K562 (cell line): Measurements from ENCODE around the gene CCDC68. TPM values are rescaled to one million over a fixed set of nuclear protein-coding genes. Genes with fewer than 3 reads are reported as not detected.

Experiments
- FOXA3 ChIP-seq, 2 experiments: fragments of 450-650 bp in 1 of 2; sonication (generic) in 1 of 2; formaldehyde crosslinking; IDR thresholded peaks in 1 of 2; conservative IDR thresholded peaks in 1 of 2; 2 replicates each; pipeline versions ENCODE4 v1.4.0 to v1.8.0; 2020 to 2022; ENCODE audit warnings: mild to moderate bottlenecking in 2 of 2, missing genetic modification reagents in 1 of 2
- MAFG ChIP-seq: fragments of 450-650 bp; conservative IDR thresholded peaks from 2 replicates; pipeline ENCODE4 v1.6.1; 2016; ENCODE audit warnings: missing genetic modification characterization, missing compliant biosample characterization
- MYBL2 ChIP-seq, 2 experiments: fragments of 450-650 bp in 1 of 2; sonication (generic) in 1 of 2; formaldehyde crosslinking in 1 of 2; IDR thresholded peaks; 2 replicates each; pipeline versions ENCODE4 v1.6.1 to v1.8.1; 2017 to 2022; ENCODE audit warnings: borderline replicate concordance in 1 of 2, inconsistent platforms in 1 of 2, low read depth in 1 of 2, mild to moderate bottlenecking in 1 of 2, missing genetic modification reagents in 1 of 2, moderate library complexity in 1 of 2
- NFIC ChIP-seq: fragments of 450-650 bp; IDR thresholded peaks from 2 replicates; pipeline ENCODE4 v1.6.1; 2017; ENCODE audit warnings: mild to moderate bottlenecking, inconsistent platforms
- PBX2 ChIP-seq, 2 experiments: IDR thresholded peaks in 1 of 2; conservative IDR thresholded peaks in 1 of 2; 2 replicates each; pipeline ENCODE4 v1.6.1; 2016; ENCODE audit warnings: low read depth in 2 of 2, mild to moderate bottlenecking in 1 of 2, missing compliant biosample characterization in 1 of 2, missing genetic modification characterization in 1 of 2, moderate library complexity in 1 of 2
- RBM14 ChIP-seq: fragments of 200-400 bp; formaldehyde crosslinking; IDR thresholded peaks from 2 replicates; pipeline ENCODE4 v1.6.1; 2018; ENCODE audit warnings: low read depth, mild to moderate bottlenecking, low read length, moderate library complexity, borderline replicate concordance; ENCODE audit not compliant: insufficient read depth
- SMAD3 ChIP-seq: fragments of 450-650 bp; formaldehyde crosslinking; conservative IDR thresholded peaks from 2 replicates; pipeline ENCODE4 v1.4.0; 2020; ENCODE audit warnings: mild to moderate bottlenecking
- SMARCA4 ChIP-seq: fragments of 450-650 bp; IDR thresholded peaks from 2 replicates; pipeline ENCODE4 v1.6.1; 2016
- XRCC5 ChIP-seq: fragments of 200-400 bp; formaldehyde crosslinking; IDR thresholded peaks from 2 replicates; pipeline ENCODE4 v1.6.1; 2017; ENCODE audit warnings: low read depth, mild to moderate bottlenecking, low read length
- ZNF311 ChIP-seq: fragments of 250-450 bp; sonication (Bioruptor Pico); IDR thresholded peaks from 2 replicates; pipeline ENCODE4 v1.4.0; 2020; ENCODE audit warnings: mild to moderate bottlenecking, moderate library complexity
- ZNF561 ChIP-seq: fragments of 450-650 bp; formaldehyde crosslinking; conservative IDR thresholded peaks from 2 replicates; pipeline ENCODE4 v1.4.0; 2020; ENCODE audit warnings: mild to moderate bottlenecking, moderate library complexity
- ZNF707 ChIP-seq: fragments of 250-450 bp; sonication (Bioruptor Pico); conservative IDR thresholded peaks from 2 replicates; pipeline ENCODE4 v1.8.0; 2022; ENCODE audit warnings: inconsistent platforms, mild to moderate bottlenecking, moderate library complexity
- polyA plus RNA-seq, 8 experiments: library from polyadenylated mRNA; depleted of rRNA in 4 of 8; stranded (reverse) in 5 of 8; unstranded in 3 of 8; fragments of >200 nt; fragmentation: Nextera tagmentation in 2 of 8; fragmentation: Illumina TruSeq in 1 of 8; extraction: Ambion mirVana in 2 of 8; extraction: Trizol in 1 of 8; gene quantifications; 2 replicates each; pipeline versions ENCODE4 v1.2.1 to v1.2.3, GENCODE V29; 2011 to 2014; ENCODE audit warnings: inconsistent platforms in 1 of 8, missing spikeins in 1 of 8
- total RNA-seq, 7 experiments: library from RNA; depleted of rRNA in 6 of 7; stranded (reverse); fragments of >200 nt in 6 of 7; fragmentation: Illumina TruSeq in 2 of 7; extraction: Trizol in 2 of 7; gene quantifications; 2 replicates each; pipeline versions ENCODE4 v1.2.1 to v1.2.3, GENCODE V29; 2011 to 2021; ENCODE audit warnings: low replicate concordance in 1 of 7

CCDC68 gene
- total and polyA plus RNA-seq, 9 of the 15 experiments (the other 6 are each of a cell fraction or from before 2014, with no cell fraction given): 0.28 to 4.5 (median 1.4) TPM

GRCh38 chr18:54871231-54871630 is 88.0 kb downstream of the CCDC68 start (continued):
- TF ChIP-seq MYBL2 (IDR thresholded peaks at IDR 0.05; ENCODE audit: low read depth) (no peak), MYBL2 (CRISPR knock-in tag; IDR thresholded peaks at IDR 0.05; ENCODE audit: borderline replicate concordance) (no peak), SMARCA4 (0 out of 2 replicates have a peak, but pooled peaks have one; percentile 42), FOXA3 (CRISPR knock-in tag; conservative IDR thresholded peaks at IDR 0.05 in 1 of 2, IDR thresholded peaks at IDR 0.05 in 1 of 2) (no peak), MAFG (tag) (no peak), XRCC5 (no peak), NFIC (0 out of 2 replicates have a peak, but pooled peaks have one; percentile 14), ZNF707 (CRISPR knock-in tag) (no peak), SMAD3 (CRISPR knock-in tag) (no peak), ZNF561 (CRISPR knock-in tag) (no peak), PBX2 (CRISPR knock-in tag; IDR thresholded peaks at IDR 0.05; ENCODE audit: low read depth) (no peak), PBX2 (tag; conservative IDR thresholded peaks at IDR 0.05; ENCODE audit: low read depth) (peak; percentile 87), RBM14 (no peak), ZNF311 (peak; percentile 58; the same call in 1 of the 2 replicates)
- TF ChIP-seq, all 486 proteins: peak for 24
